ENCODE measurements around the gene NOL4L.

Gene NOL4L

GRCh38 chr20:32576560-32576959 is 8.6 kb downstream of the NOL4L start:
- no peak for DNase-seq (ENCODE audit: low read depth)

- no peak for DNase-seq (ENCODE audit: low read depth)
Measured at GRCh38 chr20:32575805-32576204, 9.3 kb downstream of the NOL4L start.

GRCh38 chr20:32575227-32575581 is 9.9 kb downstream of the NOL4L start:
- no peak for DNase-seq (ENCODE audit: low read depth)

- peak; percentile 41 for DNase-seq (ENCODE audit: low read depth)
Measured at GRCh38 chr20:32574296-32575226, 10.6 kb downstream of the NOL4L start.

- no peak for DNase-seq (ENCODE audit: low read depth)
Measured at GRCh38 chr20:32573167-32573851, 11.8 kb downstream of the NOL4L start.

- DNase-seq (ENCODE audit: low read depth), result no peak
Measured at GRCh38 chr20:32572271-32572968, 12.7 kb downstream of the NOL4L start.

GRCh38 chr20:32571566-32571965 is 13.6 kb downstream of the NOL4L start:
- DNase-seq (ENCODE audit: low read depth), result no peak

GRCh38 chr20:32570401-32571190 is 14.5 kb downstream of the NOL4L start:
- no peak for DNase-seq (ENCODE audit: low read depth)

GRCh38 chr20:32569380-32570305 is 15.5 kb downstream of the NOL4L start:
- no peak for DNase-seq (ENCODE audit: low read depth)

GRCh38 chr20:32569018-32569379 is 16.1 kb downstream of the NOL4L start:
- DNase-seq (ENCODE audit: low read depth), result no peak

- DNase-seq (ENCODE audit: low read depth), result no peak
Measured at GRCh38 chr20:32567384-32568178, 17.6 kb downstream of the NOL4L start.

- no peak for DNase-seq (ENCODE audit: low read depth)
Measured at GRCh38 chr20:32566379-32567374, 18.5 kb downstream of the NOL4L start.

- DNase-seq (ENCODE audit: low read depth), result no peak
Measured at GRCh38 chr20:32565735-32566032, 19.4 kb downstream of the NOL4L start.

- DNase-seq (ENCODE audit: low read depth), result no peak
Measured at GRCh38 chr20:32564921-32565734, 20.0 kb downstream of the NOL4L start.

- no peak for DNase-seq (ENCODE audit: low read depth)
Measured at GRCh38 chr20:32564440-32564839, 20.7 kb downstream of the NOL4L start.

GRCh38 chr20:32563311-32564272 is 21.5 kb downstream of the NOL4L start:
- DNase-seq (ENCODE audit: low read depth), result no peak

GRCh38 chr20:32562495-32562911 is 22.6 kb downstream of the NOL4L start:
- DNase-seq (ENCODE audit: low read depth), result no peak
